HG03354 (cell line): ENCODE results near the gene USP47.

Experiments used
- ATAC-seq: cut with Tn5 transposase; IDR thresholded peaks from one replicate; pipeline ENCODE4 v1.9.1; 2021; ENCODE audit warnings: mild to moderate bottlenecking; ENCODE audit not compliant: unreplicated experiment, poor library complexity, severe bottlenecking

USP47 gene

GRCh38 chr11:11988099-11988651 lies 146.4 kb downstream of the USP47 start:
- ATAC-seq = no peak

DNA sequence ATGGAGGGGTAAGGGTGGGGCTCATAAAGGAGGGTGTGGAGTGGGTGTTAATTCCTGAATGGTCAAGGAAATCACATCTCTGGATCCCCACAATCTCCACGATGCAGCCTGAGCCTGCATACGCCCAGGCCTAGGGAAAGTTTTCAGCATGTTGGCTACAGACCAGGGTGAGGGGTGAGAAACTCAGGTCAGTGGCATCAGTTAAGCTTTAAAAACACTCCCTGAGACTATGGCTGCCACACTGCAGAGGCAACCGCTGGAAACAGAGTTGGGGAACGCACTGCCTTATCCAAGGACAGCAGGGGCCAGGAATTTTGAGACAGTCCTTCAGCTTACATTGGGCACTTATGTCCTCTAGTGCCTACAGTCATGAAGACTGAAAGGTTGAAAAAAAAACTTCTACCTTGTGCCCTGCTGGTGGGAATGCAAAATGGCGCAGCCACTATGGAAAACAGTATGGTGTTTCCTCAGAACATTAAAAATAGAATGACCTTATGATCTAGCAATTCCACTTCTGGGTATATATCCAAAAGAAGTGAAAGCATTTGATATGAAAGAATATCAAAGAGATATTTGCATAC lies 147.0 kb downstream of the USP47 start:
- ATAC-seq = no peak

DNA sequence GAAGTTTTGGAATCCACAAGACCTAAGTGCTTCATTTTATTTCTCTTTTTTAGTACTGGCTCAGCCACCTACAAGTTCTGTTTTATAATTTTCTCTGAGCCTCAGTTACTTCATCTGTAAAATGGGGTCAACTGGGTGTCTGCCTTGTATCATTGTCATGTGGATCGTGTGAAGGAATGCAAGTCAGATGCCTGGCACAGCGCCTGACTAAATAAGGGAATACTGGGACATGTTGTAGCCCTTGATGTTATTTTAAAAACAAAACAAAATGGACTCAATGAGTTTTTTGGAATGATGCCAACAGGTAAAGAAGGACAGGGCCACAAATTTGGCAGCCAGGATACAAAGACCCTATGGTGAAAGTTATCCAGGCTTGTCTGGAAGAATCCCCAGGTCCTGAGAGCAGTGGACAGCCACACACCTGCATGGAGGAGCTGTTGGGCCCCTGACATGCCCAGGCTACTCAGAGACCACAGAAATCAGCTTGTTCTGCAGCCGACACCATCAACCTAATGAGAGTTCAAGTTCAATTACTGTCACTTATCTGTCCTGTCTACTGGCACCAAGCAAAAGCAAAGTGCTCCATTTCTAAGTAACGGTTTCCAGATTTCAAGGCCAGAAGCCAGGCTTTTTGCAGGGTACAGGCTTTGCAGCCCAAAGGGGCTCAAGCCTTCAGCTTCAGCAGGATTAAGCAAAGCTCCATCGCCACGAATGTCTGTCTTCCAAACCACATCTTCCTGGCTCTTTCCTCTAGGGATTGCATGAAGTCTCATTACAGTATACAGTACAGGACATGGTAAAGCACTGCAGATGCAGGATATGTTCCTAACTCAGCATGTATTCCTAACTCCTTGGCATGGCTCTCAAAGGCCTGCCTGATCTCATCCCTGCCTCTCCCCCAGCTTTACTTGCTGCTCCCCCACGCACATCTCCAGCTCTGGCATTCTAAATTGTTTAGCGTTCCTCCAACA lies 148.3 kb downstream of the USP47 start:
- no peak for ATAC-seq

DNA sequence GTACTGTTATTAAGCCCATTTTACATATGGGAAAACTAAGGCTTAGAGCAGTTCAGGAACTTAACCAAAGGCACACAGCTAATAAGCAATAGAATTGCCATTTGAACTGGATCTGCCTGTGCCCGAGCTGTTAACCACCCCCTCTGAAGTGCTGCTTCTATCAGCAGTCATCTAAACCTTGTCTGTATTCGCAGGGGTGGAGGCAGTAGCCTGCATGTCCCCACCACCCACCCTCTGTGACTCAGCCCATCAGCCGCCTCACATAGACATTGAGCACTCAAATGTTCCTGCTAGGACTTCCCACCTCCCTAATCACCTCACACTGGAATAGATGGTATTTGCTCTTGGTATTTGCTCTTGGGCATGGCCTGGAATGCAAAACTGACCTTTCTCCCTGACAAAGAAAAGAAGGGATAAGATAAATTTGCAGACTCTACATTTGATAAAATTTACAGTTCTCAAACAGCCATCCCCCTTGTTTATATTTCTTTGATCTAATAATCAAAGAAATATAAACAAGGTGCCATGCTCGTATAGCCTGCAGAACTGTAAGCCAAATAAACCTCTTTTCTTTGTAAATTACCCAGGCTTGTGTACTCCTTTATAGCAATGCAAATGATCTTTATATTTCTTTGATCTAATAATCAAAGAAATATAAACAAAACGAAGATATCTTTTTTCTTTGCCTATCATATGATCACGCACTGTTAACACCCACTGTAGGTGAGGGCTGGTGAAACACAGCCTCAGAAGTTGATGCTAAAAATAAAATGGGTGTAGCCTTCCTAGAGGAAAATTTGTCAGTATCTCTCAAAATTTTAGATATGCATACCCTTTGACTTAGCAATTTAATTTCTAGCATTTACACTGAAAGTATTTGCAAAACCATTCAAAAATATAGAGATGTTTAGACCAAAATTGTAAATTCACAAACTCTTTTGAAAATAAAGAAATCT lies 150.8 kb downstream of the USP47 start:
- ATAC-seq = no peak

DNA sequence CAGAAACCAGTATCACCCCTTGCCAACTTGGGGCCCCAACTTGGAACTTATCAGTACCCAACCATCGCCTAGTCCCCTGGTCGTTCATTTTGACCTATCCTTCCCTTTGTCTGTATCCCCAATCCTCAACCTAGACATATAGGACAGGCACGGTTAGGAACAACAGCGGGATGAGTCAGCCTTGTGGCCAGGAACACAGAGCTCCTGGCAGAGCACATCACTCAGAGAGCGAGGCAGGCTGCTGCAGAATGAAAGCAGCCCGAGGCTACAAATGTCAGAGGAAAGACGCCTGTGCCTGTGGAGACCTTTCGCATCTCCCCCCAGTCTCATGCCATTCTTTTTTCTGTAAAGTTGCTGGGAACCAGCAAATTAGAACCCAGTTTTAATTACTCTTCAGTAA lies 152.1 kb downstream of the USP47 start:
- no peak for ATAC-seq

GRCh38 chr11:11995601-11996000 lies 153.8 kb downstream of the USP47 start:
- ATAC-seq = no peak

- no peak for ATAC-seq
Measured at GRCh38 chr11:11996321-11997048, 154.7 kb downstream of the USP47 start.

DNA sequence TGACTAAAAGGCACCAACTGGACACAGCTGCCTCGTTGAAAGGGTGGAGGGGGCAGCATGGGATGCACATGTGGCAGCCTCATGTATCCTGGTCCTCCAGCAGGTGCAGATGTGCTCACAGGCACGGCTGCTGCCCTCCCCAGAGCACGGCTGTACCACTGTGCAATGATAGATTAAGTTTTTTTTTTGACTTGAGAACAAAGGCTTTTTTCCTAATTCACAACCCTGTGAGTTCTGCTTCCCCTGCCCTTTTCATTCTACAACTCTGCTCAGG lies 155.2 kb downstream of the USP47 start:
- ATAC-seq = no peak

DNA sequence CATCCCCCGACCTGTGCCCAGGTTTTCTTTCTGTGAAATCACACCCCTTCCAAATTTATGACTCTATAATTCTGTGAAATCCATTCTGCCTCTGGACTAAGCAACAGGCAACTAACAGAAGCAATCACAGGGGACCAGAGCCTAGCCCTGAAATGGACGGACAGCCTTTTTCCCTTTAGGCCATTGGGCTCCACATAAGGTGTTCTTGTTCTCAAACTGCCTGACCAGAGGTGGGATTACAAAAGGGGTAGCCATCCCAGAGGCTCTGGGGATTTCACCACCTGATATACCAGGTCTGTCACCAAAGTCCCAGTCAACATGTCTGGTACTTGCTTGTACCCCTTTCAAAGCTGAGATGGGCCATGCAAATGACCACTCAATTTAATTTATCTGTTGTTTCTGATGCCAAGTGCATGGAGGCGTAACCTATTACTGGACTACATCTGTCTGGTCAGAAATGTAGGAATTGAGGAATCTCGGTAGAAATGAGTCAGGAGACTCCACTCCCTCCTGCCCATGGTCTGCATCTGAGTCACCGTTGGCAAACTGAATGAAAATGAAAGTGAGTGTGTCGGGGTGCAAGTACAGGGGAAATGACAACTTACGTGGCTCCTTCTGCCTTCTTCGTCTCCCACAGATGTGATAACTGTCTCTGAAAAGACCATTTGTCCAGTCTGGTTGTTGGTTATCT lies 156.5 kb downstream of the USP47 start:
- ATAC-seq = no peak

- no peak for ATAC-seq
Measured at GRCh38 chr11:12001186-12001585, 159.4 kb downstream of the USP47 start.

DNA sequence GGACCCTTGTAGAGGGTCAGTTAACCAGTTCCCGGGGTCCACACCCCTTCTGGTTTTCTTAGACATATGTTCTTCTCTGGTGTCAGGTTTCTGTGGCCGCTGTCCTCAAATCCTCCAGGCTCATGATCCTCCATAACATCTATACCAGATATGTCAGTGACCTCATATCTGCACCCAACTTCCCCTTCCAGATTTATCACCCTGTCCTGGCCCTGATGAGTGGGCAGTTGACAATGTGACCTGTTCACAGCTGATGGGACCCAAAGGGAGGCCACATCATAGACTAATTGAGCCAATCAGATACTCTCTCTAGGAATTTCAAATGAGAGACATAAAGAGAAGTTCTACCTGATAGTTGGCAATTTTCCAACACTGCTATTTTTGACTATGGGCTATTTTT lies 161.6 kb downstream of the USP47 start:
- no peak for ATAC-seq

DNA sequence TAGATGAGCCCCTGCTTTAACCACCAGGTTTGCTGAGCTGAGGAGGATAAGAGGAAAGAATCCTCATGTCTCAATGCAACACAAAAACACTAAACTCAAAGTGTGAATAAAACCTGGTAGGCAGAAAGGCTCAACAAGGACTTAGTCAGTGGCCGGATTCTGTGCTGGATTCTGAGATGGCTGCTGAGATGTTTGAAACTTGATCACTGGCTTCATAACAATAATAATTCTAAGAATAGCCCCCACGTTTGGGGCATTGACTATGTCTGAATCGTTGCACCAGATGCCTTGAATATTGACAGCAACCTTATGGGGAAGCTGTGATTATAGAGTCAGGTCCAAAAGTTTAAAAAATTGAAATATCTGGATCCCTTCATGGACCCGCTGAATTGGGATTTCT lies 162.0 kb downstream of the USP47 start:
- ATAC-seq = no peak

GRCh38 chr11:12005061-12005460 lies 163.3 kb downstream of the USP47 start:
- ATAC-seq = no peak

- no peak for ATAC-seq
Measured at GRCh38 chr11:12005476-12005875, 163.7 kb downstream of the USP47 start.

- ATAC-seq = no peak
Measured at GRCh38 chr11:12006552-12007229, 164.9 kb downstream of the USP47 start.

DNA sequence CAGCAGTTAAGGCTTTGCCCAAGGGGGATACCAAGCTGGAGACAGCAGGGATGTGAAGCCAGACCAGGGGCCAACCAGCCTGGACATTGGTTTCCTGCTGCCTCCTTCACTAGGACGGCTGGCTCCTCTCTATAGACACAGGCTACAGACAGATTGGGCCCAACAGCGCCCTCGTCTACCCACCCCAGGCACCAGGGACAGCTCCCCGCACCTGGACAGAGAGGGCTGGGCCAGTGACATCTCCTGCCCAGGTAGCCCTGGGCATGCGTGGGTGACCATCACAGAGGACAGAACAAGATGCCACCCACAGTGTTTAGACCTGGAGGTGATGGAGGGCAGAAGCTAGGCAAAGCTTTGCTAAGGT lies 165.4 kb downstream of the USP47 start:
- no peak for ATAC-seq

DNA sequence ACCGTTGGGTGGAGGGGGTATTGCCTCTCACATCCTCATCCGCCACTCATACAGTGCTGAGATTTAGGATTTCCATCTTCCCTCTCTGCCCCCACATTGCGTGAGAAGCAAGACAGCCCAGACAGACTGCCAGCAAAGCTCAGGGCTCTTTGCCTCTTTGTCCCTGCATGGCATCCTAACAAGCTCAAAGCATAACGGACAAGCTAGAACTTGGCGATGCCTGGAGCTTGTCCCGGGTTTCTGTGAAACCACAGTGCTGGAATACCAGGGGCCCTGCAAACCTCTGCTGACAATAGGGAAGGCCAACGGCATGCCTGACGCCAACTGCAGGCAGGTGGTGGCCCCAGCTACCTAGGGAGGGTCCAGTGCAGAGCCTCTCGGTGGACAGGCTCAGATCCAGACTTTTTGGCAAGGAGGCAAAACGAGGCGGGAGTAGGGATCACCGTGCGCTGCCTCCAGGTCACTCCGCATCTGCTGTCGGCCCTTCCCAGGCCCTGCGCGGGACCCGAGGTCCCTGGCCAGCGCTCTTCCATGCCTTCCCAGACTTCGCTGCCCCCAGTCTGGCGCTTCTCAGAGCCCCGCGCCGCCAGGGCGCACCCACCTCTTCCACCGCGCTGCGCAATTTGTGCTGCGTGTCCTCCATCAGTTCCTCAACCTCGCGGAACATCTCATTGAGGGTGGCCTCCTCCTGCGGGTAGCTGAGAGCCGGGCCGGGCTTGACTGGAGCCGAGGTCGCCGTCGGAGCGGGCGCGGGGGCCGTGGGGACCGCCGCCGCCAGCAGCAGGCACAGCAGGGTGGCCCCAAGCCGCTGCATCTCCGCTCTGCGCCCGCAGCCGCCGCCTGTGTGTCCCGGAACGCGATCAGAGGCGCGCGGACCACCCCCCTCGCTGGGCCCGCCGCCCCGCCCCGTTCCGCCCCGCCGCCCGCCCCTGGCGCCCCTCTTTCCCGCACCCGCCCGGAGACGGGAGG lies 166.3 kb downstream of the USP47 start, which contains the start of gene DKK3:
DKK3 (minus strand) TSS at position 858 of the 969 bp plus-strand sequence; CDS start at position 814, 44 bp downstream.
- no peak for ATAC-seq
